Hepatocyte (in vitro differentiated cells): ENCODE results near the gene MPEG1. TPM values are rescaled to one million over a fixed set of nuclear protein-coding genes. Genes with fewer than 3 reads are reported as not detected.
A peak's percentile ranks its signal among the peaks of the same experiment; 100 is the strongest.

ENCODE experiments used
- DNase-seq: peaks from one replicate; pipeline ENCODE4 v3.0.0-alpha.2; 2016; ENCODE audit warnings: low spot score
- H2AFZ ChIP-seq: fragments of 200-600 bp; sonication (generic); 2 replicates; pipeline ENCODE4 v1.6.0; 2016; ENCODE audit warnings: antibody characterized with exemption, mild to moderate bottlenecking
- H3K27ac ChIP-seq: fragments of 200-600 bp; sonication (generic); 2 replicates; pipeline ENCODE4 v1.5.1; 2016; ENCODE audit warnings: mild to moderate bottlenecking
- H3K27me3 ChIP-seq: fragments of 200-600 bp; sonication (generic); 2 replicates; pipeline ENCODE4 v1.6.1; 2016
- H3K36me3 ChIP-seq: fragments of 200-600 bp; sonication (generic); replicated peaks from 2 replicates; pipeline ENCODE4 v1.5.1; 2016; ENCODE audit warnings: low read depth; ENCODE audit not compliant: insufficient read depth
- H3K4me1 ChIP-seq: fragments of 200-600 bp; sonication (generic); 2 replicates; pipeline ENCODE4 v1.5.1; 2016; ENCODE audit warnings: mild to moderate bottlenecking, moderate library complexity; ENCODE audit not compliant: insufficient read depth
- H3K4me2 ChIP-seq: fragments of 200-600 bp; sonication (generic); 2 replicates; pipeline ENCODE4 v1.6.0; 2016
- H3K4me3 ChIP-seq: fragments of 200-600 bp; sonication (generic); 2 replicates; pipeline ENCODE4 v1.5.1; 2016; ENCODE audit warnings: mild to moderate bottlenecking
- H3K79me2 ChIP-seq: fragments of 200-600 bp; sonication (generic); 2 replicates; pipeline ENCODE4 v1.6.0; 2017; ENCODE audit warnings: mild to moderate bottlenecking
- H3K9me2 ChIP-seq: fragments of 200-600 bp; sonication (generic); replicated peaks from 2 replicates; pipeline ENCODE4 v1.6.0; 2017; ENCODE audit warnings: mild to moderate bottlenecking; ENCODE audit not compliant: insufficient read depth
- H3K9me3 ChIP-seq: fragments of 200-600 bp; sonication (generic); 2 replicates; pipeline ENCODE4 v1.5.1; 2016; ENCODE audit warnings: low read depth, mild to moderate bottlenecking
- H4K20me1 ChIP-seq: fragments of 200-600 bp; sonication (generic); 2 replicates; pipeline ENCODE4 v1.6.0; 2016; ENCODE audit warnings: mild to moderate bottlenecking; ENCODE audit not compliant: insufficient read depth, poor library complexity, severe bottlenecking
- EZH2 ChIP-seq: fragments of 200-600 bp; sonication (generic); IDR thresholded peaks from 2 replicates; pipeline ENCODE4 v1.6.1; 2016; ENCODE audit warnings: antibody characterized with exemption, mild to moderate bottlenecking, borderline replicate concordance
- EZH2phosphoT487 ChIP-seq: fragments of 200-600 bp; sonication (generic); IDR thresholded peaks from one replicate; pipeline ENCODE4 v1.6.1; 2018; ENCODE audit warnings: antibody characterized with exemption, mild to moderate bottlenecking, low read depth, moderate library complexity; ENCODE audit not compliant: unreplicated experiment, severe bottlenecking
- WGBS: methylation state at CpG from one replicate; pipeline ENCODE4 v1.1.6; 2016; ENCODE audit warnings: low lambda C conversion rate; ENCODE audit errors: missing lambda C conversion rate; 5-methylcytosine and 5-hydroxymethylcytosine counted together
- polyA plus RNA-seq: library from polyadenylated mRNA; unstranded; fragments of >200 nt; fragmentation: Nextera tagmentation; extraction: Ambion mirVana; gene quantifications from 2 replicates; pipeline ENCODE4 v1.2.1, GENCODE V29; 2016
- total RNA-seq: library from RNA; depleted of rRNA; stranded (reverse); fragments of >200 nt; gene quantifications from 2 replicates; pipeline ENCODE4 v1.2.3, GENCODE V29; 2014
- TF ChIP-seq, protein P1 (sequence below): fragments of 200-600 bp; sonication (generic); IDR thresholded peaks from 2 replicates; pipeline ENCODE4 v1.5.1; 2016; ENCODE audit warnings: antibody characterized with exemption, mild to moderate bottlenecking; ENCODE audit not compliant: poor library complexity

The MPEG1 gene
- total and polyA plus RNA-seq, 2 experiments from 2014 or later = 0.57 TPM; not detected in 1

DNA sequence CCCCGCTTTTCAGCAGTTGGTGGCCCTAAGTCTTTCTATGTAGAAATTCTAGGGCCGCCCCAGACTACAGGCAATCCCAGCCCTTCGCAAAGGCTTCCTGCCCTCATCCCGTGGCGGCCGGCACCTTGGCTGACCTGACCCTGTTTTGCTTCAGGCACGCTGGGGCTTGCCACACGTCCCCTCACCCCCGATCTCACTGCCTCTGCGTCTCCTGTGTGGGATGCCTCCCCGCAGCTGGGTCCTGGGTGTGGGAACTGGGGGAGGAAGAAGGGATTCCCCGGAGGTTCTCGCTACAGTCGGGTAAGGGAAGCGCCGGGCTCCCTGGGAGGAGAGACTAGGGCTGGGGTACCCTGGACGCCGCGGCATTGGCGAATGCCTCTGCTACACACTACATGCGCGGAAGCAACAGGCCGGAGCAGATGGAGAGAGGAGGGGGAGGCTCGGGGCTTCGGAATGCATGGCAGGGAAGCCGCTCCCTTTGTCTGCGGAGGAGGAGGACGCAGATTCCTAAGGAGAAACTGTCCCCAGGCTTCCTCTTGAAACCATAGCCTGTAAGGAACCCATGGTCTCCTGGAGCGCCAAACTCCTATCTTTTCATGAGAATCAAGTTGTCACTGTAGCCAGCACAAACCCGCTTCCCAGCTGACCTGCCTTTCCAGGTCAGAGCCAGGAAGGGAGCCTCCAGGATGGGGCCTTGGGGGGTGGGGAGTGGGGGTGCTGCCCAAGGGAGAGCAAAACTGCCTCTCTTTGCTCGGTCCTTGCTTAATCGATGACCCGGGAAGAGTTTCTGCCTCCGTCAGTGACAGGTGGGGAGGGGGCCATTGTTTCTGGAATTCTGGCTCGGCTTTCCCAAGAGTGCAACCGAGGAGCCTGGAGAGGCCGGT is 39.4 kb downstream of the MPEG1 start:
- Histone ChIP-seq H3K4me2 (peak overlapping the region; percentile 100), H3K27me3 (no peaks in the 10 kb centered on the region), H2AFZ (peak overlapping the region; percentile 43), H4K20me1 (no peaks in the 10 kb centered on the region), H3K9me2 (no peaks in the 10 kb centered on the region), H3K36me3 (no peaks in the 10 kb centered on the region), H3K27ac (peak overlapping the region; percentile 95), H3K79me2 (peaks cover 44% of the 10 kb centered on the region), H3K4me1 (peaks cover 19% of the 10 kb centered on the region), H3K4me3 (peak overlapping the region; percentile 69), H3K9me3 (no peaks in the 10 kb centered on the region)
- DNase-seq = peak; percentile 73
- WGBS = 2% methylated on average over 37 of the region's 37 CpGs
- TF ChIP-seq, protein P1, sequence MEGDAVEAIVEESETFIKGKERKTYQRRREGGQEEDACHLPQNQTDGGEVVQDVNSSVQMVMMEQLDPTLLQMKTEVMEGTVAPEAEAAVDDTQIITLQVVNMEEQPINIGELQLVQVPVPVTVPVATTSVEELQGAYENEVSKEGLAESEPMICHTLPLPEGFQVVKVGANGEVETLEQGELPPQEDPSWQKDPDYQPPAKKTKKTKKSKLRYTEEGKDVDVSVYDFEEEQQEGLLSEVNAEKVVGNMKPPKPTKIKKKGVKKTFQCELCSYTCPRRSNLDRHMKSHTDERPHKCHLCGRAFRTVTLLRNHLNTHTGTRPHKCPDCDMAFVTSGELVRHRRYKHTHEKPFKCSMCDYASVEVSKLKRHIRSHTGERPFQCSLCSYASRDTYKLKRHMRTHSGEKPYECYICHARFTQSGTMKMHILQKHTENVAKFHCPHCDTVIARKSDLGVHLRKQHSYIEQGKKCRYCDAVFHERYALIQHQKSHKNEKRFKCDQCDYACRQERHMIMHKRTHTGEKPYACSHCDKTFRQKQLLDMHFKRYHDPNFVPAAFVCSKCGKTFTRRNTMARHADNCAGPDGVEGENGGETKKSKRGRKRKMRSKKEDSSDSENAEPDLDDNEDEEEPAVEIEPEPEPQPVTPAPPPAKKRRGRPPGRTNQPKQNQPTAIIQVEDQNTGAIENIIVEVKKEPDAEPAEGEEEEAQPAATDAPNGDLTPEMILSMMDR = no peak
- no peak for TF ChIP-seq EZH2phosphoT487
- TF ChIP-seq EZH2 = no peak

GRCh38 chr11:59172345-59173079 is 40.2 kb downstream of the MPEG1 start:
- TF ChIP-seq, protein P1 = no peak
- TF ChIP-seq EZH2phosphoT487 (no peak), EZH2 (no peak)
- Histone ChIP-seq H3K4me3 (peak overlapping the region; percentile 69), H3K79me2 (peaks cover 35% of the 10 kb centered on the region), H3K4me1 (peaks cover 17% of the 10 kb centered on the region), H3K4me2 (peak overlapping the region; percentile 100), H3K36me3 (no peaks in the 10 kb centered on the region), H4K20me1 (no peaks in the 10 kb centered on the region), H3K27ac (peak overlapping the region; percentile 95), H3K27me3 (no peaks in the 10 kb centered on the region), H3K9me3 (no peaks in the 10 kb centered on the region), H3K9me2 (no peaks in the 10 kb centered on the region), H2AFZ (peak overlapping the region; percentile 64)
- DNase-seq = peak; percentile 60
- under 1% methylated on average over 29 of the region's 70 CpGs for WGBS

DNA sequence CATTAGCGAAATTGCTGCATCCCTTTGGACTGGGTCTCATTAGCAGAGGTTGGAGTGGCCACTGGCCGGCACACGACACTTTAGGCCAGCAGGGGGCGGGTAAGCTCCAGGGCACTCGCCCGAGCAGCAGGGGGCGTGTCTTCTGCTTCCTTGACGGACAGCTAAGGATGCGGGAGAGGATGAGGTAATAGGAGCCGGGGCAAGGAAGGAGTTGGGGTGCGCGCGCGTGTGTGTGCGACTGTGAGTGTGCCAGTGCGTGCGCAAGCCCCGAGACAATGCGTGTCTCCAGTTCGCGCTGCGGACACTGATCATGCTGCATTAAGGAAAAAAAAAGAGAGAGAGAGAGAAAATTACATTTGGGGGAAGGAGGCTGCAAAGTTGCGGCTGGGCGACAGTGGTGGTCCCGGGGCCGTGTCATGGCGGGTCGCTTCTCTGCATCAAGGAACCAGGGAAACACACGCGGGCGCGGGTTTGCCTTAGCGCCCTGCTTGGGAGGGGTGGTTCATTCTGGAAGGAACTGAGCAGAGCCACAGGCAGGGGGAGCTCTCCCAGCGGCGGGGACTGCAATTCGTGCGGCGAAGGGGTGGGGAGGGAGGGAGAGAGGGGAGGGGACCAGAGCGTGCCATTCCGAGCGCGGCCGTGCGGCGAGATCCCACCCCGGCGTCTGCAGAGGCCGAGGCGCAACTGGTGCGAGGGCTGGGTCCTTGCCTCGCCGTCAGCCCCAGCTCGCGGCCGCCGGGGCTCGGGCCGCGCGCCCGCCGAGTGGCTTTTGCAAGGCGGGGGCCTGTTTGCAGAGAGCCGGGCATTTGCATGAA is 41.0 kb downstream of the MPEG1 start, which contains the start of gene DTX4:
Gene DTX4, plus strand, starts transcription at position 625 of the 815 bp plus-strand sequence. CDS start 464 bp downstream, outside the sequence.
- peaks cover 27% of the 10 kb centered on the region for H3K79me2 ChIP-seq
- H3K9me3 ChIP-seq = no peaks in the 10 kb centered on the region
- H4K20me1 ChIP-seq = no peaks in the 10 kb centered on the region
- peak within 1 kb of the TSS; percentile 94 for H3K4me3 ChIP-seq
- no peak for TF ChIP-seq EZH2
- no peak for TF ChIP-seq EZH2phosphoT487
- TF ChIP-seq, protein P1 = peak; percentile 95
- peaks cover 17% of the 10 kb centered on the region for H3K4me1 ChIP-seq
- DNase-seq = peak; percentile 96
- H3K9me2 ChIP-seq = no peaks in the 10 kb centered on the region
- peak within 1 kb of the TSS; percentile 95 for H3K27ac ChIP-seq
- peak within 1 kb of the TSS; percentile 92 for H2AFZ ChIP-seq
- no peaks in the 10 kb centered on the region for H3K27me3 ChIP-seq
- no peaks in the 10 kb centered on the region for H3K36me3 ChIP-seq
- WGBS = under 1% methylated on average over 53 of the region's 64 CpGs
- peak within 1 kb of the TSS; percentile 100 for H3K4me2 ChIP-seq
